OCI-LY1 (cell line): ENCODE data around the gene POLE.

Experiments used
- H2AFZ ChIP-seq: fragments of 200-600 bp; sonication (generic), shearing (Covaris generic); 2 replicates; pipeline ENCODE4 v1.6.0; 2014; ENCODE audit warnings: antibody characterized with exemption, mild to moderate bottlenecking, low read length
- H3F3A ChIP-seq: fragments of 200-600 bp; sonication (generic), shearing (Covaris generic); 2 replicates; pipeline ENCODE4 v1.6.0; 2014; ENCODE audit warnings: mild to moderate bottlenecking, antibody characterized with exemption, low read length, moderate library complexity; ENCODE audit not compliant: insufficient read depth
- H3K27ac ChIP-seq: fragments of 200-600 bp; sonication (generic); 2 replicates; pipeline ENCODE4 v1.5.1; 2014; ENCODE audit warnings: low read length, mixed run types, mild to moderate bottlenecking, low read depth; ENCODE audit not compliant: poor library complexity, severe bottlenecking
- H3K27me3 ChIP-seq: fragments of 200-600 bp; sonication (generic); 2 replicates; pipeline ENCODE4 v1.6.0; 2014; ENCODE audit warnings: antibody characterized with exemption, mild to moderate bottlenecking, low read length, moderate library complexity; ENCODE audit not compliant: insufficient read depth
- H3K36me3 ChIP-seq: fragments of 200-600 bp; sonication (generic); 2 replicates; pipeline ENCODE4 v1.6.1; 2014; ENCODE audit warnings: mild to moderate bottlenecking, antibody characterized with exemption, low read length, moderate library complexity, mixed read lengths; ENCODE audit not compliant: insufficient read depth
- H3K4me1 ChIP-seq: fragments of 200-600 bp; sonication (generic); 2 replicates; pipeline ENCODE4 v1.5.1; 2014; ENCODE audit warnings: mild to moderate bottlenecking, low read length, moderate library complexity; ENCODE audit not compliant: insufficient read depth, severe bottlenecking
- H3K4me2 ChIP-seq: fragments of 200-600 bp; sonication (generic), shearing (Covaris generic); 2 replicates; pipeline ENCODE4 v1.6.1; 2014; ENCODE audit warnings: low read length
- H3K4me3 ChIP-seq: fragments of 200-600 bp; sonication (generic); 2 replicates; pipeline ENCODE4 v1.5.1; 2014; ENCODE audit warnings: low read length, low read depth, mild to moderate bottlenecking, mixed read lengths; ENCODE audit not compliant: poor library complexity, severe bottlenecking
- H3K79me2 ChIP-seq: fragments of 200-600 bp; shearing (Covaris generic); 2 replicates; pipeline ENCODE4 v1.6.1; 2016; ENCODE audit warnings: mixed run types, low read length, mixed read lengths; ENCODE audit not compliant: insufficient read depth
- H3K9ac ChIP-seq: fragments of 200-600 bp; sonication (generic), shearing (Covaris generic); 2 replicates; pipeline ENCODE4 v1.6.1; 2014; ENCODE audit warnings: mild to moderate bottlenecking, low read length, mixed read lengths
- H3K9me2 ChIP-seq: fragments of 200-600 bp; sonication (generic), shearing (Covaris generic); 2 replicates; pipeline ENCODE4 v1.6.1; 2014; ENCODE audit warnings: low read depth, mild to moderate bottlenecking, low read length, mixed read lengths
- H3K9me3 ChIP-seq: fragments of 200-600 bp; shearing (Covaris generic); 2 replicates; pipeline ENCODE4 v1.6.1; 2014; ENCODE audit warnings: low read length, mixed read lengths
- H4K20me1 ChIP-seq: fragments of 200-600 bp; sonication (generic), shearing (Covaris generic); 2 replicates; pipeline ENCODE4 v1.6.0; 2016; ENCODE audit warnings: mild to moderate bottlenecking, low read length; ENCODE audit not compliant: insufficient read depth
- EZH2 ChIP-seq: fragments of 200-600 bp; sonication (generic), shearing (Covaris generic); IDR thresholded peaks from 2 replicates; pipeline ENCODE4 v1.8.0; 2017; ENCODE audit warnings: borderline replicate concordance, mixed run types, mild to moderate bottlenecking, antibody characterized with exemption, low read length, moderate library complexity, mixed read lengths
- TF ChIP-seq, protein P1 (sequence below): fragments of 200-600 bp; sonication (generic), shearing (Covaris generic); IDR thresholded peaks from 2 replicates; pipeline ENCODE4 v1.5.1; 2017; ENCODE audit warnings: mild to moderate bottlenecking, antibody characterized with exemption, low read length, moderate library complexity, mixed read lengths

POLE gene

DNA sequence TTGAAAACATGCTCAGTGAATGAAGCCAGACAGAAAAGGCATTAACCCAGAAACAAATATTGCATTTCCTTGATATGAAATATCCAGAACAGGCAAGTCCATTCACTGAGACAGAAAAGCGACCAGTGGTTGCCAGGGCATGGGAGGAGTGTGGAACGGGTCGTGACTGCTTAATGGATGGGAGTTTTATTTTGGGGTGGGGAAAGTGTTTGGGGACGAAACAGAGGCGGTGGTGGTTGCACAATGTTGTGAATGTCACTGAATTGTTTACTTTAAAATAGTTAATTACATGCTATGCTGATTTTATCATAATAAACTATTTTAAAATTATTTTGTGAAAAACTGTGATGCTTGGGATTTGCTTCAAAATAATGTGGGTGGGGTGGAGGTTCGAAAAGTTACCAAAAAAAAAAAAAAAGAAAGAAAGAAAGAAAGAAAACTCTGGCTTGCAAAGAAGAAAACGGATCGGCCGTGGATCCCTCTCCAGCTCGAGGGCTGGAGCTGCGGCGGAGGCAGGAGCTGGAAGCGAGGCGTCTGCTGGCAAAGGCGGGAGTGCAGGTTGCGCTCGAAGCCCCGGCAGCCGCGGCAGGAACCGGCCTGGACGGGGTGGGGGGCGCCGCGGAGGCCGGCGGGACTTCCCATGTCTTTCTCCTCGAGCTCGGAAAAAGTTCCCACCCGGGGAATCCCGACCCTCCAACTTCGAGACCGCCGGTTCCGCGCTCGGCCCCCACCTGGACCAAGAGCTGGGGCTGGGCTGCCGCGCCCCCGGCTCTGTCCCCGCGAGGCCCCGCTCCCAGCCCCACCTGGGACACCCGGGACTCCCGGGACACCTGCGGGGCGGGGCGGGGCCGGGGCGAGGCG, 69.1 kb downstream of the POLE start:
- Histone ChIP-seq H3K9me3 (0 out of 2 replicates have a peak, but pooled peaks cover 3% of the 10 kb centered on the region), H3K27me3 (no peaks in the 10 kb centered on the region), H3K4me2 (no peak overlapping the region)

DNA sequence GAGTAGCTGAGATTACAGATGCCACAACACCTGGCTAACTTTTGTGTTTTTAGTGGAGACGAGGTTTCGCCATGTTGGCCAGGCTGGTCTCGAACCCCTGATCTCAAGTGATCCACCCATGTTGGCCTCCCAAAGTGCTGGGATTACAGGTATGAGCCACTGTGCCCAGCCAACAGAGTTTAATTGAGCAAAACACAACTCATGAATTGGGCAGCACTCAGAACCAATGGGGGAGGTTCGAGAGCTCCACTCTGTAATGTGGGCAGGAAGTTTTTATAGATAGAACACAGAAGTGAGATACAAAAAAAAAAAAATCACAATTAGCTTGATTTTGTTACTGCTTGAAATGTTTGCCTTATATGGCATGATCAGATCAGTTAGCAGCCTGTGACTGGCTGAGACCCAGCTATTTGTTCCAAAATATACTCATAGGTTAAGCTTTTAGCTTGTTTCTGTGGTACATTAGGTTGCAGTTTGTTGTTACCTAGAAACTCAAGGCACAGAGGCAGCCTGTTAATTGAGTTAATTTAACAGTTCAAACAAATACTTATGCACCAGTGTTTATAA, 69.9 kb downstream of the POLE start:
- Histone ChIP-seq H3K4me1 (no peaks in the 10 kb centered on the region), H3K4me2 (no peak overlapping the region), H2AFZ (no peak overlapping the region), H3K4me3 (no peak overlapping the region), H3F3A (no peaks in the 10 kb centered on the region), H3K36me3 (no peaks in the 10 kb centered on the region), H3K9ac (no peak overlapping the region), H3K27me3 (no peaks in the 10 kb centered on the region), H3K27ac (no peak overlapping the region), H3K9me2 (no peaks in the 10 kb centered on the region), H3K79me2 (no peaks in the 10 kb centered on the region), H3K9me3 (0 out of 2 replicates have a peak, but pooled peaks cover 3% of the 10 kb centered on the region), H4K20me1 (no peaks in the 10 kb centered on the region)
- TF ChIP-seq, protein P1, sequence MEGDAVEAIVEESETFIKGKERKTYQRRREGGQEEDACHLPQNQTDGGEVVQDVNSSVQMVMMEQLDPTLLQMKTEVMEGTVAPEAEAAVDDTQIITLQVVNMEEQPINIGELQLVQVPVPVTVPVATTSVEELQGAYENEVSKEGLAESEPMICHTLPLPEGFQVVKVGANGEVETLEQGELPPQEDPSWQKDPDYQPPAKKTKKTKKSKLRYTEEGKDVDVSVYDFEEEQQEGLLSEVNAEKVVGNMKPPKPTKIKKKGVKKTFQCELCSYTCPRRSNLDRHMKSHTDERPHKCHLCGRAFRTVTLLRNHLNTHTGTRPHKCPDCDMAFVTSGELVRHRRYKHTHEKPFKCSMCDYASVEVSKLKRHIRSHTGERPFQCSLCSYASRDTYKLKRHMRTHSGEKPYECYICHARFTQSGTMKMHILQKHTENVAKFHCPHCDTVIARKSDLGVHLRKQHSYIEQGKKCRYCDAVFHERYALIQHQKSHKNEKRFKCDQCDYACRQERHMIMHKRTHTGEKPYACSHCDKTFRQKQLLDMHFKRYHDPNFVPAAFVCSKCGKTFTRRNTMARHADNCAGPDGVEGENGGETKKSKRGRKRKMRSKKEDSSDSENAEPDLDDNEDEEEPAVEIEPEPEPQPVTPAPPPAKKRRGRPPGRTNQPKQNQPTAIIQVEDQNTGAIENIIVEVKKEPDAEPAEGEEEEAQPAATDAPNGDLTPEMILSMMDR: no peak
- TF ChIP-seq EZH2: no peak

More for the DNA sequence above, 69.1 kb downstream of the POLE start:
- H3K9me2 ChIP-seq: no peaks in the 10 kb centered on the region
- H3K27ac ChIP-seq: no peak overlapping the region
- no peaks in the 10 kb centered on the region for H3K79me2 ChIP-seq
- no peaks in the 10 kb centered on the region for H3K36me3 ChIP-seq
- H4K20me1 ChIP-seq: no peaks in the 10 kb centered on the region
- no peak overlapping the region for H3K9ac ChIP-seq
- H3K4me3 ChIP-seq: no peak overlapping the region
- no peaks in the 10 kb centered on the region for H3K4me1 ChIP-seq
- H3F3A ChIP-seq: no peaks in the 10 kb centered on the region
- no peak overlapping the region for H2AFZ ChIP-seq
- TF ChIP-seq, protein P1: no peak
- no peak for TF ChIP-seq EZH2

DNA sequence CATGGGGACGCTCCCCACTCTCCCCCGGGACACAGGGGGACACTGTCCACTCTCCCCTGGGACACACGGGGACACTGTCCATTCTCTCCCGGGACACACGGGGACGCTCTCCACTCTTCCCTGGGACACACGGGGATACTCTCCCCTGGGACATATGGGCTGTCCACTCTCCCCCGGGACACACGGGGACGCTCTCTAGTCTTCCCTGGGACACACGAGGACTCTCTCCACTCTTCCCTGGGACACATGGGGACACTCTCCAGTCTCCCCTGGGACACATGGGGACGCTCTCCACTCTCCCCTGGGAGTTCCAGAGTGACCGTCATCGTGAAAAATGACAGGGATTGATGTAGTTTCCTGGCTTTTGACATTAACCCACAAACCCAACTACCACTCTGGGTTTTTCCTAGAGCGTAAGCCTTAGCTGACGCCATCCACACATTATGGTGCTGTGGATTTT, 71.5 kb downstream of the POLE start:
- Histone ChIP-seq H3F3A (no peaks in the 10 kb centered on the region), H3K4me3 (no peak overlapping the region), H3K27me3 (peaks cover 11% of the 10 kb centered on the region; the same call in 1 of the 2 replicates)

More for the DNA sequence above, 71.5 kb downstream of the POLE start:
- TF ChIP-seq, protein P1: no peak
- no peak for TF ChIP-seq EZH2
- H4K20me1 ChIP-seq: no peaks in the 10 kb centered on the region
- no peak overlapping the region for H3K27ac ChIP-seq
- H3K4me1 ChIP-seq: no peaks in the 10 kb centered on the region
- no peak overlapping the region for H2AFZ ChIP-seq
- 0 out of 2 replicates have a peak, but pooled peaks cover 6% of the 10 kb centered on the region for H3K9me3 ChIP-seq
- no peak overlapping the region for H3K9ac ChIP-seq
- H3K9me2 ChIP-seq: no peaks in the 10 kb centered on the region
- no peaks in the 10 kb centered on the region for H3K79me2 ChIP-seq
- no peak overlapping the region for H3K4me2 ChIP-seq
- H3K36me3 ChIP-seq: no peaks in the 10 kb centered on the region; the same call in 1 of the 2 replicates
